GM18505 (cell line): ENCODE measurements around the gene CCDC69.
"Not testable (repeated sequence)": the region's sequence is repeated elsewhere in the genome, so short reads cannot be mapped to it uniquely, and the experiment has no call there.

Experiments used
- ATAC-seq: cut with Tn5 transposase; IDR thresholded peaks from one replicate; pipeline ENCODE4 v1.9.1; 2021; ENCODE audit not compliant: unreplicated experiment
- POLR2A ChIP-seq: IDR thresholded peaks from 4 replicates; pipeline ENCODE4 v1.6.1; 2011; ENCODE audit warnings: borderline replicate concordance; ENCODE audit not compliant: insufficient read depth, insufficient read length; ENCODE audit errors: extremely low read depth

CCDC69 gene

DNA sequence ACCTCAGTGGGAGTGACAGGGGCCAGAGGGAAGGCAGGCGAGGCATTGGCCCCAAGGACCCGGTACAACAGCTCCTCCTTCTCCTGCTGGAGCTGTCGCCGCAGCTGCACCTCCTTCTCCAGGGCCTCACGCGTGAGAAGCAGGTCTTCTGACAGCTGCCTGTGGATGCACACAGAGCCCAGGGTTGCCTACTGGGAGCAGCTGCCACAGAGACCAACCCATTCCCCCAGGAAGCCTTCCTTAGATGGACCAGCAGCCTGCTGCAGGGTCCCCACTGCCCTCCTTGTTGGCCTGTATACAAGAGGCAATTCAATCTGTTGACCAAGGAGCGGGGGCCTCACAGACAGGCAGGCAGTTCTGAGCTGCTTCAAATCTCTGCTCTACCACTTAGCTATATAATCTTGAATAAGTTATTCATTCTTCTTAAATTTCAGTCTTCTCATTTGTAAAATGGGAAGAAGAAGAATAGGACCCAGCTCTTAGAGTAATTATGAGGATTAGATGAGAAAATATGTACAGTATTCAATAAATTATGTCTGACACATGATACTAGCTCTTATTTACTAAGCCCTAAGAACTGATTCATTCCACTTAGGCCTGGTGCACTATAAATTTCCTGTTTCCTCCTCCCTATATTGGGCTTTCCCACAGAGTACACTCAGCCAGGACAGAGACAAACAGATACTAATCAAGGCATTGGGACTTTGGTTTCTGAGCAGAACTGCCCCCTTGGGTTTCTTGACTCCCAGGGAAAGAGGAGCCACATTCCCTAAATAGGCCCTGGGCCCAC, 40.2 kb downstream of the CCDC69 start:
- TF ChIP-seq POLR2A = no peak
- ATAC-seq = no peak

DNA sequence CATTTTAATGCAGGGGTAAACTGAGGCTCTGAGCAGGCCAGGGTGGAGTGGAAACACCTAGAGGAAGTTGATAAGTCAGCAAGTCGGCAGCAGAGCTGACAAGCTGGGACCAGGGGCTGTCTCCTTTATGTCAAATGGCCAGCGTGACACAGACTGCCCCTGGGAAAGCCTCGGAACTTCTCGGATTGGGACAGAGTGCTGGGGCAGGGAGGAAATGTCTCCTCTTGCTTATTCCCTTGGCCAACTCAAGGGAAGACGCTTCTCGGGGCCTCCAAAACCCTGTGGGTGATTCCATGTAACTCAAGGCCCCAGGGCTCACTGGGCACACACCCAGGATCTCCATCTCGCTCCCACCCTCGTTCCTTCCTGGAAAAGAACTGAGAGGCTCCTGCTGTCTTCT, 40.9 kb downstream of the CCDC69 start:
- no peak for ATAC-seq
- TF ChIP-seq POLR2A = no peak

DNA sequence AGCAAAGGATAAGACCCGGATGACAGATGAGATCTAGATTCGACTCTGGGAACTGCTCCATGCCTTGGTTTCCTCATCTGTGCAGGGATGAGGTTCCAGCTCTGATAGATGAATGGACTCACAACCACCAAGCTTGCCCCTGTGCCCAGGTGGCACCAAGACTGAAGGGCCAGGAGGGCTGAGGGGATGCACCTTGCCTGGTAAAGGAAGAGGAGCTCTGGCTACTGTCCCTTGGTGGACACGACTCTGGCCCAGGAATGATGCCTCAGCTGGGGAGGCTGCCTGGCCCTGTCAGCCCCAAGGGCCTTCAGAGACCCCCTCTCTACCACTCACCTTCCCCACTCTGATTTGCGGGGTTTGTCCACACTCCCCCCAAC, 41.4 kb downstream of the CCDC69 start:
- no peak for TF ChIP-seq POLR2A
- ATAC-seq = no peak

DNA sequence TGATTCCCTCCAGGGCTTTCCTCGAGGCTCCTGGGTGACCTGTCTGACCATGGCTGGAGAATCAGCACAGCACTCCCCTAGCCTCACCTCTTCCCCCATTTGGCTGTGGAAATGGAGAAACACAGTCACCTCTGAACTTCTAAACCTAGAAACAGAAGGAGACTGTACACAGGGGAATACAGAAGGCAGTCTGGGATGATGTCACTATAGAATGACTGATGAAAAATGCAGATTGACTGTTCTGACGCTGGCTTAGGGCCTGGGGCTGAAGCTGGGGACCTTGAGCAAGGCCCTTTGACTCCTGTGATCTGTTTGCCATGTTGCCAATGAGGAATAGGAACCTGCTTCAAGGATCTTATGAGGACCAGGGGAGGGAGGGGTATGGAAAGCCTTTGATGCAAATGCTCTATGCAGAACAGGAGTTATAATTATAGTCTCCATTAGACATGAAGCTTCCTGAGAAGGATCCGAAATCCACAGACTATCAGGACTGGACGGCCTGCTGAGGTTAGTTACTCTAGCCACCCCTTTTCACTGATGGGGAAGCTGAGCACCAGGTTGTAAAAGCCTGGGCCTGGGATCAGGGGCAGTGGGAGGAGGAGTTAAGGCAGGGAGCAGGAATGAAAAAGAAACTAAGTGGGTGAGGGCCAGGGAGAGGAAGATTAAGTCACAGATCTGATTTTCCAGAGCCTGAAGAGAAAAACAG, 41.9 kb downstream of the CCDC69 start:
- TF ChIP-seq POLR2A = no peak
- ATAC-seq = no peak

DNA sequence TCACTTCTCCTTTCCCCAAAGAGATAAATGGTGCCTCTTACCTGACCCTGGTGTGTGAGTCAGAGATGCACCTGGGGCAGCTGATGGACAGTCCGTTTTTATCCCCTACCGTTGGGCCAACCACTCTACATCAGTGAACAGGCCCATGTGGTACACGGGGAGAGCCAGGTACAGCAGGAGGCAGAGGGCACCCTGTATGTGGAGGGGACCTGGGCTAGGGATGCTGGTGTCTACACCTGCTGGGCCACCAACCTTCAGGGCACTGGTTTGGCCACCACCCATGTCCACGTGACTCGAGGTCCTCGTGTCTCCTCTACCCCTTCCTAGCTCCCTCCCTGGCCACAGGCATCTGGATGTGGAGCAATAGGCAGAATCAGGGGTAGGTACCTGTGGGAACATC, 43.6 kb downstream of the CCDC69 start:
- no peak for TF ChIP-seq POLR2A
- ATAC-seq = no peak

DNA sequence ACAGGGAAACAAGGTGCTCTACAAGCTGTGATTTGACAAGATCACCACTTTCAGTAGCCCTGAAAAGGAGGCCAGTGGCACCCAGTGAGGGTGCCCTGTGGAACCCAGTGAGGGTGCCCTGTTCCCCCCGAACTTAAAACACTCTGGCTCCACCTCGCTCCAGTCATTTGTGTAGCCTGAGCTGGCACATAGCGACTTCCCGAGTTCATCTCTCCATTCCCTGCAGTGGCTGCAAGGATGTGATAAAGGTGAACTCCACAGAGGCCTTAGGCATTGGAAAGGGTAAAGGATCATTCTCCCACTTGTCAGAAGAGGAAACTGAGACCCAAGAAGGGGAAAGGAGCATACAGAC, 44.4 kb downstream of the CCDC69 start:
- no peak for ATAC-seq
- TF ChIP-seq POLR2A = no peak

DNA sequence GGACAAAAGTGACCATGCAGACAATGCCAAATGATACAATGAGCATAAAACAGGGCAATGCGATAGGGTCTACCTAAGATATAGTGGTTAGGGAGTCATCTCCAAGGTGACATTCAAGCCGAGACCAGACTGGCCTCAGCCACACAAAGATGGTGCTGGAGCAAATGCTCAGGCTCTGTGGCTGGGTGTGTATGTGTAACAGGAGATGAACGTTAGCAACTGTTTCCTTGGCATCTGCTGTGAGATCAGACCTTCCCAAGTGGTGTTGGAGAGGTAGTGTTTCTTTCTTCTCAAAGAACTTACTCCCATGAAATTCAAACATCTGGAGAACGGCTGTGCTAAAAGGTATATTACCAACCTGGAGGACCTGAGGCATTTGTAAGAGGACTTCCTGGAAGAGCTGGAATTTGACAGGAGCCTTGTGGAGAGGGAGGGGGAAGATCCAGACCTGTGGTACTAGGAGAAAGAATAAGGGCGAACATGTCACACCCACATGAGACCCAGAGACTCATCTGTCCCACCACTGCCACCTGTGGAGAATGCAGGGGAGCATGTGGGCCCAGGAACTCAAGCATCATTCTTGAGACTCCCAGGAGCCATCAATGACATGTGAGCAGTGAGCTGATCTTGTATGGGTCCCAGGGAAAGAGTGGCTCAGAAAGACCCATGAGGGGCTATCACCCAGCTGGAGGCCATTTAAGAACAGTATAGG, 45.0 kb downstream of the CCDC69 start:
- TF ChIP-seq POLR2A = no peak

DNA sequence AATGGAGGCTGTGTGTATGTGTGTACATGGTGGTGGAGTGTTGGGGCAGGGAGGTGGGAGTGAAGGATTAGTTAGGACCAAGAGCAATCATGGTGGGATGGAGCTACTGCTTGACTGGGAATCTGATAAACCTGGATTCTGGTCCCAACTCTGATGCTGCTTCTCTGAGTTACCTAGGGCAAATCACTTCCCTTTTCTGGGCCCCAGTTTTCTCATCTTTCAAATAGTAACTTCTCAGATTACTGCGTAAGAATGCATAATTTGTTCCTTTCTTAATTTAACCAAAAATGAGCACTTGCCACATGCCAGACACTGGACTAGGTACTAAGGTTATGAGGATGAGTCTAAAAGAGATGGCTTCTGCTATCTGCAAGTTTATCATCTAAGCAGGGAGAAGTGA, 45.5 kb downstream of the CCDC69 start:
- ATAC-seq = no peak
- no peak for TF ChIP-seq POLR2A

More for the DNA sequence above, 45.0 kb downstream of the CCDC69 start:
- ATAC-seq = no peak

DNA sequence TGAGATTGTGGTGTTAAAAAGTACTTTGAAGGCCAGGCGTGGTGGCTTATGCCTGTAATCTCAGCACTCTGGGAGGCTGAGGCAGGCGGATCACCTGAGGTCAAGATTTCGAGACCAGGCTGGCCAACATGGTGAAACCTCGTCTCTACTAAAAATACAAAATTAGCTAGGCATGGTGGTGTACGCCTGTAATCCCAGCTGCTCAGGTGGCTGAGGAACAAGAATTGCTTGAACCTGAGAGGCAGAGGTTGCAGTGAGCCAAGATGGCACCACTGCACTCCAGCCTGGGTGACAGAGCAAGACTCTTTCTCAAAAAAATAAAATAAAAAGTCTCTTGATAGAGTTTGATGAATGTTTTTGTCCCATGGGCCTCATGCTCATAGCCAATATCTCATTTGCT, 47.6 kb downstream of the CCDC69 start:
- ATAC-seq = not testable (repeated sequence)

- ATAC-seq = no peak
- no peak for TF ChIP-seq POLR2A
These were observed 49.2 kb downstream of the CCDC69 start for GRCh38 chr5:151174612-151175101.

GRCh38 chr5:151173711-151174611, 49.9 kb downstream of the CCDC69 start:
- ATAC-seq = no peak
- no peak for TF ChIP-seq POLR2A

GRCh38 chr5:151171529-151171928, 52.4 kb downstream of the CCDC69 start:
- no peak for TF ChIP-seq POLR2A
- ATAC-seq = no peak
